Measurements from ENCODE around the gene GSE1.

The GSE1 gene

DNA sequence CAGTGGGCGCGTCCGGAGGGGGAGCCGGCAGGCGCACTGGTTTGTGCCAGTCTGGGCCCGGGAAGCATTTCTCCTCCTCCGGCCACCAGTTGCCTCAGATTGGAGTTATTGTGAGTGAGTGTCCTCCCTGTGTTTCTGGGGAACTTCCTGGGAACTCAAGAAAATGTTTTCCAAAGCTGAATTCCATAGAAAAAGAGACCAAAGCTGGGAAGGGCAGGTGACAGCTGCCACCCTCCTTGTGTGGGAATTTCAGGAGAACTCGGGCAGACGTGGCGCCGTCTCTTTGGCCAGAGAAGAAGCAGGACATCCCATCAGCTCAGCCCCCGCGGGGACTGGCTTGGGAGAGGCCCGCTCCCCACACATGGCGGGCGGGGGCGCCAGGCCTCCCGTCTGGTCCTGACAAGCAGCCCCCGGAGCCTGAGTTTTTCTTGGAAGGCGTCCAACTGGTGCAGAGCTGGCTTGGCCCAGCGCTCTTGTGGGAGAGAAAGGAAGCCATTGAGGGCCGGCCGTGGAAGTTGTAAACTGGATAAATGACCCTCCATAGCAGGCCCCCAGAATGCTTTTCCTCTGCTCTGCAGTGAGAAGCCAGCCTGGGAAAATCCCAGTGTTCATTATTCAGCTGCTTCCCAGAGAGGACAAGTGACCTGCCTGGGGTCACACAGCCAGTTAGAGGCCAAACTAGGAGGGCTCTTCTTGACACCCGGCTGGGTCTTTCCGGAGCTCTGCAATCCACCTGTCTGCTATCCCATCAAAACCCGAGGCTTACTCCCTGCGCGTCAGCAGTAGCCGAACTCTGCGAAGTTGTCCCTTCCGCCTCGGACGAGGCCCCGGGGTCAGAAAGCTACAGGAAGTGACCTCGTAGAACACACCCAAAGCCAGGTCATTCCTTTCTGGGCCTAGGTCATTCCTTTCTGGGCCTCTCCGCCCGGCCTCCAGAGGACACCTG lies 39.2 kb upstream of the GSE1 start:
- peaks cover 14 to 93% (median 91%) of the 10 kb centered on the region in 4 experiments for H3K4me1 ChIP-seq (ENCODE audit: control extremely low read depth in 1 of 4, control insufficient read depth in 4 of 4, insufficient read depth in 4 of 4, low read length in 3 of 4)
- ChIA-PET POLR2A (interaction anchor here (1.3 kb wide), 2 partner anchors 19 to 20 kb away, joined by 3 to 4 read pairs; no protein-coding TSS in a partner anchor), CTCF (interaction anchor here (0.8 to 2.9 kb wide), 13 partner anchors 9 to 153 kb away, joined by 3 to 18 read pairs (median 8); no protein-coding TSS in a partner anchor)
- peaks cover 0 to 6% (median 4%) of the 10 kb centered on the region in 5 experiments for H3K9me3 ChIP-seq (ENCODE audit: control extremely low read depth in 1 of 5, control insufficient read depth in 4 of 5, insufficient read depth in 2 of 5, low read depth in 1 of 5, low read length in 4 of 5)
- no peaks in the 10 kb centered on the region for H3K27me3 ChIP-seq (replicated peaks in 2 of 5; ENCODE audit: control insufficient read depth in 4 of 5, insufficient read depth in 5 of 5, low read length in 4 of 5)
- H3K36me3 ChIP-seq (ENCODE audit: control insufficient read depth in 4 of 4, insufficient read depth in 4 of 4, low read length in 3 of 4) = peaks cover 0 to 11% (median 3%) of the 10 kb centered on the region in 4 experiments
- H3K4me3 ChIP-seq (ENCODE audit: control insufficient read depth in 1 of 7, extremely low read depth in 1 of 7, insufficient read depth in 4 of 7, low read depth in 2 of 7, low read length in 6 of 7) = peak overlapping the region in 2 of 7 experiments; percentile 1 to 4
- WGBS (ENCODE audit: insufficient coverage) = 54% methylated on average over 23 of the region's 37 CpGs
- peak overlapping the region in 1 of 2 experiments; percentile 44 for H3K27ac ChIP-seq (ENCODE audit: insufficient read depth in 1 of 2, low read depth in 1 of 2, low read length in 2 of 2, poor library complexity in 1 of 2, severe bottlenecking in 2 of 2)
- no peak for DNase-seq

GRCh38 chr16:85574672-85575475 lies 38.2 kb upstream of the GSE1 start:
- DNase-seq = no peak
- Histone ChIP-seq H3K27me3 (replicated peaks in 2 of 5; ENCODE audit: control insufficient read depth in 4 of 5, insufficient read depth in 5 of 5, low read length in 4 of 5) (no peaks in the 10 kb centered on the region), H3K4me1 (ENCODE audit: control extremely low read depth in 1 of 4, control insufficient read depth in 4 of 4, insufficient read depth in 4 of 4, low read length in 3 of 4) (peaks cover 14 to 90% (median 88%) of the 10 kb centered on the region in 4 experiments), H3K4me3 (ENCODE audit: control insufficient read depth in 1 of 7, extremely low read depth in 1 of 7, insufficient read depth in 4 of 7, low read depth in 2 of 7, low read length in 6 of 7) (no peak overlapping the region), H3K36me3 (ENCODE audit: control insufficient read depth in 4 of 4, insufficient read depth in 4 of 4, low read length in 3 of 4) (peaks cover 0 to 6% (median 3%) of the 10 kb centered on the region in 4 experiments), H3K9me3 (ENCODE audit: control extremely low read depth in 1 of 5, control insufficient read depth in 4 of 5, insufficient read depth in 2 of 5, low read depth in 1 of 5, low read length in 4 of 5) (no peaks in the 10 kb centered on the region), H3K27ac (ENCODE audit: insufficient read depth in 1 of 2, low read depth in 1 of 2, low read length in 2 of 2, poor library complexity in 1 of 2, severe bottlenecking in 2 of 2) (peak overlapping the region in 1 of 2 experiments; percentile 44)
- CTCF ChIA-PET = interaction anchor here (0.8 to 2.9 kb wide), 11 partner anchors 8 to 155 kb away, joined by 3 to 18 read pairs (median 8); no protein-coding TSS in a partner anchor
- POLR2A ChIA-PET = interaction anchor here (1.3 kb wide), 2 partner anchors 20 to 21 kb away, joined by 3 to 4 read pairs; no protein-coding TSS in a partner anchor
- 95% methylated on average over 20 of the region's 29 CpGs for WGBS (ENCODE audit: insufficient coverage)

DNA sequence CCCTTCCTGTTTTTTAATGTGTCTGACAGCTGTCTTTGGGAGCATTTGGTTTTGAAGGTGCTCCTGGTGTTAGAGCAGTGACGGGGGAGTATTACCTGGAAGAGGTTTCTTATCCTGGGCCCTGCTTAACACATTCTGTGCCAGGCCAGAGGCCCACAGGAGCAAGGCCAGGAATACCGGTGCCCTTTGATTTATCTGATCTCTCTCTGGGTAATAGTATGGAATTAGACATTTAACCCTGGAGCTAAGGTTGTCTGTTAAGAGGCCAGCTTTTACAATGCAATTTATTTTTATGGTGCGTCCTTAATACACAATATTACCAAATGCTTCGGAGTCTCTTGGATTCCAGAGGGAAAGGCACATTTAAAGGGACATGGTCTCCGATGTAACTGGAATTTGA lies 37.2 kb upstream of the GSE1 start:
- H3K4me1 ChIP-seq (ENCODE audit: control extremely low read depth in 1 of 4, control insufficient read depth in 4 of 4, insufficient read depth in 4 of 4, low read length in 3 of 4) = peaks cover 14 to 79% (median 79%) of the 10 kb centered on the region in 4 experiments
- H3K9me3 ChIP-seq (ENCODE audit: control extremely low read depth in 1 of 5, control insufficient read depth in 4 of 5, insufficient read depth in 2 of 5, low read depth in 1 of 5, low read length in 4 of 5) = no peaks in the 10 kb centered on the region
- CTCF ChIA-PET = interaction anchor here (1.1 to 1.5 kb wide), 4 partner anchors 14 to 156 kb away, joined by 3 to 4 read pairs (median 3); no protein-coding TSS in a partner anchor
- 93% methylated on average over 3 of the region's 5 CpGs for WGBS (ENCODE audit: insufficient coverage)
- H3K27ac ChIP-seq (ENCODE audit: insufficient read depth in 1 of 2, low read depth in 1 of 2, low read length in 2 of 2, poor library complexity in 1 of 2, severe bottlenecking in 2 of 2) = no peak overlapping the region
- peak overlapping the region in 2 of 7 experiments; percentile 19 to 26 for H3K4me3 ChIP-seq (ENCODE audit: control insufficient read depth in 1 of 7, extremely low read depth in 1 of 7, insufficient read depth in 4 of 7, low read depth in 2 of 7, low read length in 6 of 7)
- no peak for DNase-seq
- peaks cover 0 to 6% (median 3%) of the 10 kb centered on the region in 4 experiments for H3K36me3 ChIP-seq (ENCODE audit: control insufficient read depth in 4 of 4, insufficient read depth in 4 of 4, low read length in 3 of 4)
- H3K27me3 ChIP-seq (replicated peaks in 2 of 5; ENCODE audit: control insufficient read depth in 4 of 5, insufficient read depth in 5 of 5, low read length in 4 of 5) = no peaks in the 10 kb centered on the region
- POLR2A ChIA-PET = interaction anchor here (0.7 kb wide), 1 partner anchor 22 kb away, joined by 3 read pairs; no protein-coding TSS in a partner anchor

DNA sequence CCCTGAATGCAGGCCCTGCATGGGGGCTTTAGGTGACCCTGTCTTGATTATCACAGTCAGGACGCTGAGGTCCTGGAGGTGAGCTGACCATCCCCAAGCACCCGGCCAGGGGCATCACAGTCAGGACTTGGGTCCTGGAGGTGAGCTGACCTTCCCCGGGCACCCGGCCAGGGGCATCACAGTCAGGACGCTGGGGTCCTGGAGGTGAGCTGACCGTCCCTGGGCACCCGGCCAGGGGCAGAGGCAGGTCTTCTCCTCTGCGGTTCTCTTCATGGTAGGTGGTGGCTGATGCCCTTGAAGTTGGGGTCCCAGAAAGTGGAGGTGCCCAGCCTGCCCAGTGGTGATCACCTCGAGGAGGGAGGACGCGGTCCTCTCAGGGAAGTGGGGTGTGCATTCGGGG lies 36.2 kb upstream of the GSE1 start:
- WGBS (ENCODE audit: insufficient coverage) = 100% methylated on average over 7 of the region's 12 CpGs
- DNase-seq = no peak
- CTCF ChIA-PET = interaction anchor here (0.6 to 1.5 kb wide), 3 partner anchors 13 to 82 kb away, joined by 3 to 4 read pairs (median 3); no protein-coding TSS in a partner anchor

DNA sequence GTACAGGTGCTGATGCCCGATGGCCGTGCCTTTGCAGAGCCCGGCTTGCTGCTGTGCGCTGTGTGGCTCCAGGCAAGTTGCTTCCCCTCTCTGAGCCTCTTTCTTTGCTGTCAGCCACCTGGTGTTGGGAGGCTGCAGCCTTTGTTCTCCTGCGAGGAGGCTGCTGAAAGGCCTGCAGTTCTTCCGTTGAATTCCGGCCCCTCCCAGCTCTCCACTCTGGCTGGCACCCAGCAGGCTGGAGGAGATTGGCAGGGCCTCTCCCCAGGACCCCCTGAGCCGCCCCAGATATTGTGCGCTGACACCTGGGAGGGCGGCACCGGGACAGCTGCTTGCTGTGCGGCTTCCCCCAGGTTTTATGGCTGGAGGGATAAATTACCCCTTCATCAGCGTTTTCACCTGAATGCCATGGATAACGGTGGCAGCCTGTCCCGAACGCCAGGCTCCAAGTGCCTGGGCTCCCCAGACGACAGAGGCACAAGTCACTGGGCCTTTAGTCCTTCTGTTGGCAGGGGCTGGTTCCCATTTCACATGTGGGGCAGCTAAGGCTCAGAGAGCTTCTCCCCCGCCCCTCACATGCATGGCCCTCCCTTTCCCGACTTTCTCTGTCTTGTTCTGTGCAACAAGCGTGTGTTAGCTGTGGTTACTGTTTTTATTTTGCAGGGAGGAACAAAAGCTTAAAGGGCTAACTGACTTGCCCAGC lies 35.1 kb upstream of the GSE1 start:
- POLR2A ChIA-PET = no interaction called here
- no peak for DNase-seq
- Histone ChIP-seq H3K4me1 (ENCODE audit: control extremely low read depth in 1 of 4, control insufficient read depth in 4 of 4, insufficient read depth in 4 of 4, low read length in 3 of 4) (peaks cover 10 to 63% (median 61%) of the 10 kb centered on the region in 4 experiments), H3K9me3 (ENCODE audit: control extremely low read depth in 1 of 5, control insufficient read depth in 4 of 5, insufficient read depth in 2 of 5, low read depth in 1 of 5, low read length in 4 of 5) (no peaks in the 10 kb centered on the region), H3K27me3 (replicated peaks in 2 of 5; ENCODE audit: control insufficient read depth in 4 of 5, insufficient read depth in 5 of 5, low read length in 4 of 5) (no peaks in the 10 kb centered on the region), H3K4me3 (ENCODE audit: control insufficient read depth in 1 of 7, extremely low read depth in 1 of 7, insufficient read depth in 4 of 7, low read depth in 2 of 7, low read length in 6 of 7) (no peak overlapping the region), H3K36me3 (ENCODE audit: control insufficient read depth in 4 of 4, insufficient read depth in 4 of 4, low read length in 3 of 4) (peaks cover 0 to 5% (median 2%) of the 10 kb centered on the region in 4 experiments), H3K27ac (ENCODE audit: insufficient read depth in 1 of 2, low read depth in 1 of 2, low read length in 2 of 2, poor library complexity in 1 of 2, severe bottlenecking in 2 of 2) (no peak overlapping the region)
- CTCF ChIA-PET = interaction anchor here (0.7 to 1.6 kb wide), 6 partner anchors 14 to 48 kb away, joined by 3 to 8 read pairs (median 4); no protein-coding TSS in a partner anchor
- WGBS (ENCODE audit: insufficient coverage) = 94% methylated on average over 16 of the region's 20 CpGs

More for the DNA sequence above, 36.2 kb upstream of the GSE1 start:
- Histone ChIP-seq H3K36me3 (ENCODE audit: control insufficient read depth in 4 of 4, insufficient read depth in 4 of 4, low read length in 3 of 4) (peaks cover 0 to 6% (median 3%) of the 10 kb centered on the region in 4 experiments), H3K27ac (ENCODE audit: insufficient read depth in 1 of 2, low read depth in 1 of 2, low read length in 2 of 2, poor library complexity in 1 of 2, severe bottlenecking in 2 of 2) (no peak overlapping the region), H3K27me3 (replicated peaks in 2 of 5; ENCODE audit: control insufficient read depth in 4 of 5, insufficient read depth in 5 of 5, low read length in 4 of 5) (no peaks in the 10 kb centered on the region), H3K9me3 (ENCODE audit: control extremely low read depth in 1 of 5, control insufficient read depth in 4 of 5, insufficient read depth in 2 of 5, low read depth in 1 of 5, low read length in 4 of 5) (no peaks in the 10 kb centered on the region), H3K4me3 (ENCODE audit: control insufficient read depth in 1 of 7, extremely low read depth in 1 of 7, insufficient read depth in 4 of 7, low read depth in 2 of 7, low read length in 6 of 7) (no peak overlapping the region), H3K4me1 (ENCODE audit: control extremely low read depth in 1 of 4, control insufficient read depth in 4 of 4, insufficient read depth in 4 of 4, low read length in 3 of 4) (peaks cover 14 to 73% (median 71%) of the 10 kb centered on the region in 4 experiments)
- POLR2A ChIA-PET = interaction anchor here (0.6 kb wide), 1 partner anchor 29 kb away, joined by 5 read pairs; no protein-coding TSS in a partner anchor

GRCh38 chr16:85578599-85578948 lies 34.5 kb upstream of the GSE1 start:
- 93% methylated on average over 5 of the region's 5 CpGs for WGBS (ENCODE audit: insufficient coverage)

More at GRCh38 chr16:85578599-85578948, 34.5 kb upstream of the GSE1 start:
- H3K4me1 ChIP-seq (ENCODE audit: control extremely low read depth in 1 of 4, control insufficient read depth in 4 of 4, insufficient read depth in 4 of 4, low read length in 3 of 4) = peaks cover 10 to 63% (median 61%) of the 10 kb centered on the region in 4 experiments
- H3K27ac ChIP-seq (ENCODE audit: insufficient read depth in 1 of 2, low read depth in 1 of 2, low read length in 2 of 2, poor library complexity in 1 of 2, severe bottlenecking in 2 of 2) = no peak overlapping the region
- H3K27me3 ChIP-seq (replicated peaks in 2 of 5; ENCODE audit: control insufficient read depth in 4 of 5, insufficient read depth in 5 of 5, low read length in 4 of 5) = no peaks in the 10 kb centered on the region
- POLR2A ChIA-PET = no interaction called here
- CTCF ChIA-PET = interaction anchor here (0.7 to 1.6 kb wide), 6 partner anchors 11 to 49 kb away, joined by 3 to 8 read pairs (median 4); no protein-coding TSS in a partner anchor
- no peak overlapping the region for H3K4me3 ChIP-seq (ENCODE audit: control insufficient read depth in 1 of 7, extremely low read depth in 1 of 7, insufficient read depth in 4 of 7, low read depth in 2 of 7, low read length in 6 of 7)
- no peaks in the 10 kb centered on the region for H3K9me3 ChIP-seq (ENCODE audit: control extremely low read depth in 1 of 5, control insufficient read depth in 4 of 5, insufficient read depth in 2 of 5, low read depth in 1 of 5, low read length in 4 of 5)
- DNase-seq = no peak
- peaks cover 0 to 5% (median 2%) of the 10 kb centered on the region in 4 experiments for H3K36me3 ChIP-seq (ENCODE audit: control insufficient read depth in 4 of 4, insufficient read depth in 4 of 4, low read length in 3 of 4)

Measured in common myeloid progenitor, CD34-positive (primary cell).